Sigmoid colon (tissue), 4 donors: ENCODE results near the gene CMKLR1.

ENCODE experiments used
- EP300 ChIP-seq, 4 donors: sonication (generic); formaldehyde crosslinking; IDR thresholded peaks; one replicate each; pipeline ENCODE4 v1.6.1; 2017; ENCODE audit warnings: antibody characterized with exemption in 4 of 4
- POLR2A ChIP-seq, 2 donors: fragments of 450-650 bp; IDR thresholded peaks; one replicate each; pipeline ENCODE4 v1.6.1; 2016; ENCODE audit warnings: antibody characterized with exemption in 2 of 2, mild to moderate bottlenecking in 2 of 2, moderate library complexity in 2 of 2
- POLR2AphosphoS5 ChIP-seq, 4 donors: sonication (generic); formaldehyde crosslinking; IDR thresholded peaks; one replicate each; pipeline ENCODE4 v1.6.1; 2017; ENCODE audit warnings: antibody characterized with exemption in 4 of 4
- TF ChIP-seq, protein P1 (sequence below), 4 experiments: fragments of 450-650 bp in 3 of 4; fragments of 200-600 bp in 1 of 4; IDR thresholded peaks; one replicate each; pipeline ENCODE4 v1.5.1; 2016 to 2019; ENCODE audit warnings: antibody characterized with exemption in 4 of 4, mild to moderate bottlenecking in 3 of 4, moderate library complexity in 2 of 4

DNA sequence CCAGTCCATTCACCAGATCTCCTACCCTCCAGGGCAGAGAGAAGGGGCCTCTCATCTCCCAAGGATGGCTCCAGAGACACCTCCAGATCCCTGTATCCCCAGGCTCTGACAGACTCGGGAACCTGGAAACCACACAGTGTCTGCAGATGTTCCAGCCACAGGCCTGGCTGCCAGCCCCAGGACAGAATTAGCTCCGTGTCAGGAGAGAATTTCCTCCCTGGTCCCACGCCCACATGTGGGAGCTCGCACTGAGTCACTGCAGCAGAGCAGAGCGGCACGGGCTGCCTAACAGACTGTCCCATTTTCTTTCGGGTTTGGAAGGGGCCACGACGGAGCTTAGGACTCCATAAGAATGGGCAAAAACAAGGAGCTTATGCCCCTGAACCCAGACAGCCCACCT is 33.6 kb downstream of the CMKLR1 start:
- TF ChIP-seq, protein P1, sequence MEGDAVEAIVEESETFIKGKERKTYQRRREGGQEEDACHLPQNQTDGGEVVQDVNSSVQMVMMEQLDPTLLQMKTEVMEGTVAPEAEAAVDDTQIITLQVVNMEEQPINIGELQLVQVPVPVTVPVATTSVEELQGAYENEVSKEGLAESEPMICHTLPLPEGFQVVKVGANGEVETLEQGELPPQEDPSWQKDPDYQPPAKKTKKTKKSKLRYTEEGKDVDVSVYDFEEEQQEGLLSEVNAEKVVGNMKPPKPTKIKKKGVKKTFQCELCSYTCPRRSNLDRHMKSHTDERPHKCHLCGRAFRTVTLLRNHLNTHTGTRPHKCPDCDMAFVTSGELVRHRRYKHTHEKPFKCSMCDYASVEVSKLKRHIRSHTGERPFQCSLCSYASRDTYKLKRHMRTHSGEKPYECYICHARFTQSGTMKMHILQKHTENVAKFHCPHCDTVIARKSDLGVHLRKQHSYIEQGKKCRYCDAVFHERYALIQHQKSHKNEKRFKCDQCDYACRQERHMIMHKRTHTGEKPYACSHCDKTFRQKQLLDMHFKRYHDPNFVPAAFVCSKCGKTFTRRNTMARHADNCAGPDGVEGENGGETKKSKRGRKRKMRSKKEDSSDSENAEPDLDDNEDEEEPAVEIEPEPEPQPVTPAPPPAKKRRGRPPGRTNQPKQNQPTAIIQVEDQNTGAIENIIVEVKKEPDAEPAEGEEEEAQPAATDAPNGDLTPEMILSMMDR (IDR thresholded peaks at IDR 0.05): no peak
- TF ChIP-seq POLR2A (IDR thresholded peaks at IDR 0.05): no peak
- peak; percentile 34 to 78 (median 53) for TF ChIP-seq POLR2AphosphoS5 (IDR thresholded peaks at IDR 0.05)
- TF ChIP-seq EP300 (IDR thresholded peaks at IDR 0.05): no peak
